Keratinocyte (primary cell): ENCODE results near the gene DSG1.

Experiments
- CTCF ChIP-seq, 3 experiments: IDR thresholded peaks in 1 of 3; conservative IDR thresholded peaks in 1 of 3; optimal IDR thresholded peaks in 1 of 3; 2 replicates in 2 of 3; 3 replicates in 1 of 3; pipeline versions ENCODE3 to v1.5.1; 2011; ENCODE audit warnings: low read length in 3 of 3, mild to moderate bottlenecking in 3 of 3, moderate library complexity in 2 of 3, control low read depth in 1 of 3, inconsistent platforms in 1 of 3; ENCODE audit not compliant: insufficient read depth in 2 of 3; ENCODE audit errors: extremely low read depth in 1 of 3
- EZH2 ChIP-seq: IDR thresholded peaks from one replicate; pipeline ENCODE4 v1.6.1; 2012; ENCODE audit warnings: inconsistent platforms, mild to moderate bottlenecking, low read length, moderate library complexity

DNA sequence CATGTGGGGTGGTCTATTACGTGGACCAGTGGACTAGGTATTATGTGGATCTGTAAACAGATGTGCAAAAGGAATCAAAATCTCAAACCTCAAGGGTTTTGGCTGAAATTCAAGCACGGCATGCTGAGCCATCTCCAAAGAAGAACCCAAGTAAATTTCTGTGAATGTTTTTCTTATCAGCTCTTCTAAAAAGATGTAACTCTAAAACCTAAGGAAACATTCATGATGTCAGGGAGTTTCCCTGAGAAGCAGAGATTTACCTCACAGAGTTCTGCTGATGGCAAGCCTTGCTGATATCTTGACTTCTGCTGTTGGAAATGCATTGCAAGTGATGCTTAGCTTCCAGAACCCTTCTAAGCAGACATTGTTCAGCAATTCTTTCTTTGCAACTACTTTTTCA lies 80.2 kb downstream of the DSG1 start:
- TF ChIP-seq CTCF (optimal IDR thresholded peaks at IDR 0.05 in 1 of 3, IDR thresholded peaks at IDR 0.05 in 1 of 3, conservative IDR thresholded peaks at IDR 0.05 in 1 of 3; ENCODE audit: extremely low read depth in 1 of 3, insufficient read depth in 2 of 3, low read length in 3 of 3) = no peak
- no peak for TF ChIP-seq EZH2
